Cardiac fibroblast (primary cell): Measurements from ENCODE around the gene EXOC2.

Experiments used
- DNase-seq, 2 donors: peaks; one replicate each; pipeline versions ENCODE4 v3.0.0 to v3.0.0-alpha.2; 2010; ENCODE audit warnings: low read depth in 2 of 2
- H3K4me3 ChIP-seq, 2 donors: replicated peaks in 1 of 2; 1 replicate in 1 of 2; 2 replicates in 1 of 2; pipeline ENCODE4 v1.5.1; 2011; ENCODE audit warnings: low read depth in 2 of 2, low read length in 2 of 2, mild to moderate bottlenecking in 2 of 2, moderate library complexity in 1 of 2
- CTCF ChIP-seq: IDR thresholded peaks from one replicate; pipeline ENCODE4 v1.5.1; 2011; ENCODE audit warnings: low read depth, mild to moderate bottlenecking, low read length, inconsistent platforms

EXOC2 gene

GRCh38 chr6:492178-492577 lies 200.8 kb downstream of the EXOC2 start:
- DNase-seq = no peak
- H3K4me3 ChIP-seq = no peak overlapping the region
- TF ChIP-seq CTCF = no peak

- DNase-seq = no peak
- no peak overlapping the region for H3K4me3 ChIP-seq
- no peak for TF ChIP-seq CTCF
These were observed 201.7 kb downstream of the EXOC2 start for GRCh38 chr6:491233-491632.

GRCh38 chr6:490251-491037 lies 202.5 kb downstream of the EXOC2 start:
- DNase-seq = no peak
- TF ChIP-seq CTCF = no peak
- no peak overlapping the region for H3K4me3 ChIP-seq

- TF ChIP-seq CTCF = no peak
These were observed 203.2 kb downstream of the EXOC2 start for GRCh38 chr6:489762-490161.

GRCh38 chr6:489001-489400 lies 203.9 kb downstream of the EXOC2 start:
- no peak for DNase-seq
- no peak overlapping the region for H3K4me3 ChIP-seq
- no peak for TF ChIP-seq CTCF

More at GRCh38 chr6:489762-490161, 203.2 kb downstream of the EXOC2 start:
- H3K4me3 ChIP-seq = no peak overlapping the region
- no peak for DNase-seq

- H3K4me3 ChIP-seq = no peak overlapping the region
- no peak for DNase-seq
- no peak for TF ChIP-seq CTCF
These were observed 205.0 kb downstream of the EXOC2 start for GRCh38 chr6:487956-488355.

- DNase-seq = no peak
- TF ChIP-seq CTCF = no peak
- no peak overlapping the region for H3K4me3 ChIP-seq
These were observed 207.2 kb downstream of the EXOC2 start for GRCh38 chr6:485655-486170.
